ENCODE data around the gene RBM4B.

Gene RBM4B

DNA sequence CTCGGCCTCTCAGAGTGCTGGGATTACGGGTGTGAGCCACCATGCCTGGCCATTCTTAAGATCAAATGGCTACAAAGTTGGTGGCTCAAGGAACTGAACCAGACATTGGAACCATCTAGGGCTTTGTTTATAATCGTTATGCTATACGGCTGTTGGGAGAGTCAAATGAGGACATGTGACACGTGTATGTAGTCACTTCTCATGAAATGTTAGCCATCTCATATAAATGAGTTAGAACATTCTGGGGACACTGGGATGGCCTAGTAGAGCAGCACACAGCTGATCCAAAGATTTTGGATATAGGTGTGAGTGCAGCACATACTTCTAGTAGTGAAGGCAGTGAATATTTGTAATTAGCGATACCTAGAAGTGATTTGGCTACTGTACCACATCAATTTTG, 45.8 kb downstream of the RBM4B start:
- no peak overlapping the region for H3K4me3 ChIP-seq (ENCODE audit: low read length)
- TF ChIP-seq, protein P1, sequence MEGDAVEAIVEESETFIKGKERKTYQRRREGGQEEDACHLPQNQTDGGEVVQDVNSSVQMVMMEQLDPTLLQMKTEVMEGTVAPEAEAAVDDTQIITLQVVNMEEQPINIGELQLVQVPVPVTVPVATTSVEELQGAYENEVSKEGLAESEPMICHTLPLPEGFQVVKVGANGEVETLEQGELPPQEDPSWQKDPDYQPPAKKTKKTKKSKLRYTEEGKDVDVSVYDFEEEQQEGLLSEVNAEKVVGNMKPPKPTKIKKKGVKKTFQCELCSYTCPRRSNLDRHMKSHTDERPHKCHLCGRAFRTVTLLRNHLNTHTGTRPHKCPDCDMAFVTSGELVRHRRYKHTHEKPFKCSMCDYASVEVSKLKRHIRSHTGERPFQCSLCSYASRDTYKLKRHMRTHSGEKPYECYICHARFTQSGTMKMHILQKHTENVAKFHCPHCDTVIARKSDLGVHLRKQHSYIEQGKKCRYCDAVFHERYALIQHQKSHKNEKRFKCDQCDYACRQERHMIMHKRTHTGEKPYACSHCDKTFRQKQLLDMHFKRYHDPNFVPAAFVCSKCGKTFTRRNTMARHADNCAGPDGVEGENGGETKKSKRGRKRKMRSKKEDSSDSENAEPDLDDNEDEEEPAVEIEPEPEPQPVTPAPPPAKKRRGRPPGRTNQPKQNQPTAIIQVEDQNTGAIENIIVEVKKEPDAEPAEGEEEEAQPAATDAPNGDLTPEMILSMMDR (IDR thresholded peaks at IDR 0.05; ENCODE audit: insufficient read depth, low read depth, low read length, missing control alignments), result no peak

DNA sequence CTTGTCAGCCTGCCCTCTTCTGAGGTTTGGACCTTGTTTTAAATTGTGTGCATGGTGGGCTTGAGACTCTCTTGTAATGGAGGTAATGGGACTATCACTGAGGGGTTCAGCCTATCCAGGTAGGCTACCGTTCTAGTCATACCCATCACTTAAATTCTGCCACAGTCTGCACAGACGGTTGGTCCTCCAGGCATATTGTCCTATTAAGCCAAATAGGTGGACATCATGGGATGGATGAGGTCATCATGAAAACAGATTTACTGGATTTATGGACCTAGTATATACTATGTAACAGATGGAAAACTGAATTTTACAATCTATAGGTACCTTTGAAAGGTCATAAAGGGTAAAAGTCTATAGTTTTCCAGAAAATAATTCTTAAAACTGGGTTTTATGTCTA, 48.3 kb downstream of the RBM4B start:
- TF ChIP-seq, protein P1 (IDR thresholded peaks at IDR 0.05; ENCODE audit: insufficient read depth, low read depth, low read length, missing control alignments), result no peak
- H3K4me3 ChIP-seq (ENCODE audit: low read length), result no peak overlapping the region
- no peak for DNase-seq (ENCODE audit: low read depth)

More for the DNA sequence above, 45.8 kb downstream of the RBM4B start:
- no peak for DNase-seq (ENCODE audit: low read depth)

DNA sequence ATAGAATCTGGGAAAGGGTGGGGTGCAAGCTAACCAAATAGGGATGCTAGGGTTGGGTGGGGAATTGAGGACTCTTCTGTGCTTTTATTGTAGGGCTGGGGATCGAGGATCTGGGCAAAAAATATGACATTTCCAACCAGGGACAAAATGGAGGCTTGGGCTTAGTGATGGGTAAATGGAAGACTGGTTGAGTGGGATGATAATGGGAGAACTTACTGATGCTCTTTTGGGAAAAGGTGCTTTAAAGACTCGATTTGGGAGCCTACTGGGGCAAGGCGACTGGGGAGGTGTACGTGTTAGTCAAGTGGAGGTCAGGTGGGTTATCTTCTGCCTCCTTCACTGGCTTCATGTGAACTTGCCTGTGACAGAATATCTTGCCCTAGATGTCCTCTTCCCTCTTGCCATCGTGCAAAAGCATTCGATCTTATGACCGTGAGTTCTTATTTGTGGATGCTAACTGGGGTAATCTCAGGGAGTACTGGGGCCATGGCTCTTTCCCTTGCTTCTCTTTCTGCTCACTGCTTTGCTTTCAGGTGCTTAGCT, 49.6 kb downstream of the RBM4B start:
- DNase-seq (ENCODE audit: low read depth), result no peak
- H3K4me3 ChIP-seq (ENCODE audit: low read length), result no peak overlapping the region
- TF ChIP-seq, protein P1 (IDR thresholded peaks at IDR 0.05; ENCODE audit: insufficient read depth, low read depth, low read length, missing control alignments), result no peak

DNA sequence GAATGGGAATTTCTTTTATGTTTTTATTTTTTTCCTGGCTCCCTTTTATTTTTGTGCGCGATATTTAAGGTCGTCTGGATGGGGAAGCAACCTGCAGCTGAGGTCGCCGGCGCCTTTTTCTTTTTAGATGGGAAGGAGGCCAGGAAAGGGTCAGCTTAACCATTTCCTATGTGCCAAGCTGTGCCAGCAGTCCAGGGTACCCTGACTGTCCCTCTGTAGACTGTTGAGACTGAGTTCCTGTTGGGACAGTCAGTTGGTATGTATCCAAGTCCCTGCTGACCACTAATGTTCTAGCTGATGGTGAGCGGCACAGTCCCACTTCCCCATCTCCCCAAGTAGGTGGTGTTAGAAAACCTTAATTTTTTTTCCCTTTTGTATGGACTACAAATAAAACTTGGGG, 50.8 kb downstream of the RBM4B start:
- H3K4me3 ChIP-seq (ENCODE audit: low read length), result no peak overlapping the region
- DNase-seq (ENCODE audit: low read depth), result no peak
- TF ChIP-seq, protein P1 (IDR thresholded peaks at IDR 0.05; ENCODE audit: insufficient read depth, low read depth, low read length, missing control alignments), result no peak

DNA sequence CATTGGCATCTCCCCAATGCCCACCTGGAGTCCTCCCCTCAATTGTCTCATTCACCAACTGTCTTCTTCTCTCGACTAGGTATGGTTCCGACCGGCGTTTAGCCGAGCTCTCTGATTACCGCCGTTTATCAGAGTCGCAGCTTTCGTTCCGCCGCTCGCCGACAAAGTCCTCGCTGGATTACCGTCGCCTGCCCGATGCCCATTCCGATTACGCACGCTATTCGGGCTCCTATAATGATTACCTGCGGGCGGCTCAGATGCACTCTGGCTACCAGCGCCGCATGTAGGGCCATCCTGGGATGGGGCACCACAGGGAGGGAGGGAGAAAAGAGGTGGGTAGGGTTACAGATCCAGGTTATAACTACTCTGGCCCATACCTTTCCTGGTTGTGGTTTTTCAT, 51.3 kb downstream of the RBM4B start:
- TF ChIP-seq, protein P1 (IDR thresholded peaks at IDR 0.05; ENCODE audit: insufficient read depth, low read depth, low read length, missing control alignments), result no peak
- H3K4me3 ChIP-seq (ENCODE audit: low read length), result no peak overlapping the region

DNA sequence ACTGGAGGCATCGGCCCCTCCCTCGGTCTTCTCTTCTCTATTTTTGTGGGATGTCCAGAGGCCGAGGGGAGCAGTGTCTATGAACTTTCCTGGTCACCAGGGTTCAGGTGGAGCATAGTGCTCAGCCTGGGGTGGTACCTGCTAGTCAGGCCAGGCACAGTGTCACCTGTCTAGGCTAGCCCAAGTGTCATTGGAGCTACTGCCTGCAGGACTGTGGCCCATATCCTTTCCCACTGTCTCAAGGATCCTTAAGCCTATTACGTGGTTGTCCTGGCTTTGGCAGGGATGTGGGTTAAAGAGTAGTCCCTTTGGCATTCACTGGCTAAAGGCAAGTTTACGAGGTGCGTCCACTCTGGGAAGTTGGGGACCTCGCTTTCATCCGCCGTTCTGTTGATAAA, 51.9 kb downstream of the RBM4B start:
- H3K4me3 ChIP-seq (ENCODE audit: low read length), result no peak overlapping the region
- no peak for DNase-seq (ENCODE audit: low read depth)
- TF ChIP-seq, protein P1 (IDR thresholded peaks at IDR 0.05; ENCODE audit: insufficient read depth, low read depth, low read length, missing control alignments), result no peak

More for the DNA sequence above, 51.3 kb downstream of the RBM4B start:
- DNase-seq (ENCODE audit: low read depth), result no peak

DNA sequence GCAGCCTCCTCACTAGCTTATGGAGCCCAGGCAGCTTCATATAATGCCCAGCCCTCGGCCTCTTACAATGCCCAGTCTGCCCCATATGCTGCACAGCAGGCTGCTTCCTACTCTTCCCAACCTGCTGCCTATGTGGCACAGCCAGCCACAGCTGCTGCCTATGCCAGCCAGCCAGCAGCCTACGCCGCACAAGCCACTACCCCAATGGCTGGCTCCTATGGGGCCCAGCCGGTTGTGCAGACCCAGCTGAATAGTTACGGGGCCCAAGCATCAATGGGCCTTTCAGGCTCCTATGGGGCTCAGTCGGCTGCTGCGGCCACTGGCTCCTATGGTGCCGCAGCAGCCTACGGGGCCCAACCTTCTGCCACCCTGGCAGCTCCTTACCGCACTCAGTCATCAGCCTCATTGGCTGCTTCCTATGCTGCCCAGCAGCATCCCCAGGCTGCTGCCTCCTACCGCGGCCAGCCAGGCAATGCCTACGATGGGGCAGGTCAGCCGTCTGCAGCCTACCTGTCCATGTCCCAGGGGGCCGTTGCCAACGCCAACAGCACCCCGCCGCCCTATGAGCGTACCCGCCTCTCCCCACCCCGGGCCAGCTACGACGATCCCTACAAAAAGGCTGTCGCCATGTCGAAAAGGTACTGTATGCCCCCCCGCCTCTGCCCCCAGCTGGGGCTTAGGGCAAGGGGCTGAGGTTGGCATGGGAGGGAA, 52.5 kb downstream of the RBM4B start:
- H3K4me3 ChIP-seq (ENCODE audit: low read length), result no peak overlapping the region
- no peak for DNase-seq (ENCODE audit: low read depth)
- TF ChIP-seq, protein P1 (IDR thresholded peaks at IDR 0.05; ENCODE audit: insufficient read depth, low read depth, low read length, missing control alignments), result no peak

Data from epithelial cell of esophagus (primary cell).